HCT116 (cell line): ENCODE measurements around the gene WWOX. TPM values are rescaled to one million over a fixed set of nuclear protein-coding genes. Genes with fewer than 3 reads are reported as not detected.

Source experiments
- ATAC-seq: fragments of 200-7000 bp; cut with Tn5 transposase; 2 replicates; pipeline ENCODE4 v1.9.1; 2020; ENCODE audit warnings: mild to moderate bottlenecking, moderate library complexity
- BruUV-seq: library from RNA; stranded (reverse); fragments of 400-500 nt; replicated peaks from 2 replicates; lab custom pipeline; 2021; lab: Mats Ljungman, UMichigan
- CTCF ChIA-PET: fragments of 300-600 bp; sonication (Branson Sonifier 250); formaldehyde crosslinking; loops from one replicate; lab custom pipeline; 2021; ENCODE audit warnings: antibody characterized with exemption; lab: Charles Lee
- POLR2A ChIA-PET: fragments of 300-600, 350-600 bp; sonication (Branson Sonifier 250); formaldehyde crosslinking; loops from one replicate; lab custom pipeline; 2021; ENCODE audit warnings: antibody characterized with exemption; lab: Charles Lee
- RAD21 ChIA-PET, 2 experiments: fragments of 300-600 bp; sonication (Branson Sonifier 250); formaldehyde crosslinking; loops; one replicate each; lab custom pipeline; 2023; ENCODE audit warnings: low total read pairs in 2 of 2; ENCODE audit not compliant: uncharacterized antibody in 2 of 2, unreplicated experiment in 2 of 2, low non-redundant PET in 1 of 2; lab: Charles Lee
- DNase-seq: peaks from one replicate; pipeline ENCODE4 v3.0.0-alpha.2; 2010; ENCODE audit warnings: low read depth, low spot score
- H2AFZ ChIP-seq: fragments of 200-600 bp; shearing (Covaris generic), sonication (generic); 2 replicates; pipeline ENCODE4 v1.6.1; 2017; ENCODE audit warnings: low read depth, mixed run types, mixed read lengths, antibody characterized with exemption, low read length; ENCODE audit not compliant: poor library complexity, severe bottlenecking
- H3K27ac ChIP-seq: 2 replicates; pipeline ENCODE4 v1.5.1; 2012; ENCODE audit warnings: low read depth, low read length
- H3K27me3 ChIP-seq: fragments of 200-600 bp; sonication (generic); 2 replicates; pipeline ENCODE4 v1.6.1; 2016; ENCODE audit warnings: mixed run types, low read length, mixed read lengths; ENCODE audit not compliant: insufficient read depth
- H3K36me3 ChIP-seq, 2 experiments: fragments of 200-500 bp in 1 of 2; fragments of 200-600 bp in 1 of 2; sonication (Bioruptor generic) in 1 of 2; sonication (generic) in 1 of 2; 2 replicates each; pipeline versions ENCODE4 v1.5.1 to v1.6.1; 2014 to 2016; ENCODE audit warnings: low read length in 2 of 2, inconsistent platforms in 1 of 2, mixed read lengths in 1 of 2, mixed run types in 1 of 2; ENCODE audit not compliant: insufficient read depth in 2 of 2, control insufficient read depth in 1 of 2
- H3K4me1 ChIP-seq, 2 experiments: fragments of 200-600 bp in 1 of 2; sonication (generic) in 1 of 2; 2 replicates each; pipeline versions ENCODE4 v1.5.1 to v1.6.1; 2012 to 2017; ENCODE audit warnings: low read length in 2 of 2, inconsistent platforms in 1 of 2, mild to moderate bottlenecking in 1 of 2, mixed read lengths in 1 of 2, mixed run types in 1 of 2, moderate library complexity in 1 of 2; ENCODE audit not compliant: insufficient read depth in 2 of 2, control insufficient read depth in 1 of 2
- H3K4me2 ChIP-seq: fragments of 200-600 bp; sonication (generic); 2 replicates; pipeline ENCODE4 v1.6.1; 2017; ENCODE audit warnings: mixed run types, low read length, mixed read lengths
- H3K4me3 ChIP-seq, 2 experiments: fragments of 200-600 bp in 1 of 2; sonication (generic) in 1 of 2; replicated peaks in 1 of 2; 2 replicates each; pipeline ENCODE4 v1.5.1; 2011 to 2016; ENCODE audit warnings: low read length in 2 of 2, control low read depth in 1 of 2, low read depth in 1 of 2, mild to moderate bottlenecking in 1 of 2, mixed read lengths in 1 of 2, mixed run types in 1 of 2
- H3K79me2 ChIP-seq: fragments of 200-600 bp; sonication (generic); 2 replicates; pipeline ENCODE4 v1.6.1; 2017; ENCODE audit warnings: mild to moderate bottlenecking, mixed run types, low read length, moderate library complexity, mixed read lengths; ENCODE audit not compliant: insufficient read depth
- H3K9ac ChIP-seq: fragments of 200-600 bp; sonication (generic); 2 replicates; pipeline ENCODE4 v1.6.1; 2016; ENCODE audit warnings: low read length, mixed read lengths
- H3K9me2 ChIP-seq: fragments of 200-600 bp; sonication (generic), shearing (Covaris generic); 2 replicates; pipeline ENCODE4 v1.6.1; 2017; ENCODE audit warnings: mixed run types, mild to moderate bottlenecking, moderate library complexity; ENCODE audit not compliant: insufficient read depth
- H3K9me3 ChIP-seq, 2 experiments: fragments of 200-500 bp in 1 of 2; fragments of 200-600 bp in 1 of 2; sonication (Bioruptor generic) in 1 of 2; sonication (generic) in 1 of 2; 2 replicates each; pipeline ENCODE4 v1.6.1; 2014 to 2017; ENCODE audit warnings: low read length in 2 of 2, mixed read lengths in 2 of 2, inconsistent platforms in 1 of 2, low read depth in 1 of 2, mild to moderate bottlenecking in 1 of 2, mixed run types in 1 of 2, moderate library complexity in 1 of 2; ENCODE audit not compliant: control insufficient read depth in 1 of 2, insufficient read depth in 1 of 2
- H4K20me1 ChIP-seq: fragments of 200-600 bp; sonication (generic), shearing (Covaris generic); 2 replicates; pipeline ENCODE4 v1.6.1; 2017; ENCODE audit warnings: mixed run types, mild to moderate bottlenecking, moderate library complexity; ENCODE audit not compliant: insufficient read depth
- CEBPB ChIP-seq: IDR thresholded peaks from 2 replicates; pipeline ENCODE4 v1.6.1; 2012; ENCODE audit warnings: low read depth
- ELF1 ChIP-seq: IDR thresholded peaks from 2 replicates; pipeline ENCODE4 v1.6.1; 2012; ENCODE audit warnings: low read depth, borderline replicate concordance
- EZH2 ChIP-seq: fragments of 200-600 bp; sonication (generic); IDR thresholded peaks from 2 replicates; pipeline ENCODE4 v1.6.1; 2017; ENCODE audit warnings: antibody characterized with exemption, mixed run types
- EZH2phosphoT487 ChIP-seq: fragments of 200-600 bp; IDR thresholded peaks from 2 replicates; pipeline ENCODE4 v1.6.1; 2018; ENCODE audit warnings: antibody characterized with exemption, borderline replicate concordance
- FOSL1 ChIP-seq: IDR thresholded peaks from 2 replicates; pipeline ENCODE4 v1.6.1; 2012; ENCODE audit warnings: low read depth
- POLR2A ChIP-seq: IDR thresholded peaks from 2 replicates; pipeline ENCODE4 v1.7.0; 2011; ENCODE audit warnings: borderline replicate concordance; ENCODE audit not compliant: insufficient read depth, insufficient read length; ENCODE audit errors: extremely low read depth
- POLR2AphosphoS5 ChIP-seq: IDR thresholded peaks from 2 replicates; pipeline ENCODE4 v1.6.1; 2011; ENCODE audit warnings: mild to moderate bottlenecking, low read depth, low read length, moderate library complexity
- SIN3A ChIP-seq: IDR thresholded peaks from 2 replicates; pipeline ENCODE4 v1.6.1; 2012; ENCODE audit warnings: low read depth
- SP1 ChIP-seq: IDR thresholded peaks from 2 replicates; pipeline ENCODE4 v1.6.1; 2012; ENCODE audit warnings: low read depth
- TCF7L2 ChIP-seq: IDR thresholded peaks from 2 replicates; pipeline ENCODE4 v1.7.0; 2011; ENCODE audit warnings: borderline replicate concordance, inconsistent platforms; ENCODE audit not compliant: insufficient read depth, insufficient read length; ENCODE audit errors: extremely low read depth
- ZFX ChIP-seq: fragments of 450-650 bp; IDR thresholded peaks from 2 replicates; pipeline ENCODE4 v1.6.1; 2017
- ZNF274 ChIP-seq: fragments of 200-500 bp; sonication (Bioruptor generic); IDR thresholded peaks from 2 replicates; pipeline ENCODE4 v1.6.1; 2014; ENCODE audit warnings: mild to moderate bottlenecking, low read depth, low read length, inconsistent platforms
- intact Hi-C: fragments of 100-400 bp; cut with micrococcal nuclease; formaldehyde crosslinking; loops from 2 replicates; pipeline ENCODE4 v1.10.0; 2022
- total RNA-seq: library from RNA; stranded (reverse); gene quantifications from one replicate; pipeline ENCODE4 v1.2.1, GENCODE V29; 2021; ENCODE audit not compliant: unreplicated experiment
- TF ChIP-seq, protein P1 (sequence below): IDR thresholded peaks from 2 replicates; pipeline ENCODE4 v1.6.1; 2011; ENCODE audit warnings: mild to moderate bottlenecking, low read length, moderate library complexity; ENCODE audit not compliant: insufficient replicate concordance; ENCODE audit errors: extremely low read depth
- TF ChIP-seq, protein P2 (sequence below), 3 experiments: fragments of 200-600 bp in 1 of 3; sonication (generic) in 1 of 3; IDR thresholded peaks in 2 of 3; conservative IDR thresholded peaks in 1 of 3; 2 replicates each; pipeline ENCODE4 v1.5.1; 2012 to 2017; ENCODE audit warnings: low read depth in 2 of 3, low read length in 2 of 3, antibody characterized with exemption in 1 of 3, borderline replicate concordance in 1 of 3, control low read depth in 1 of 3, mild to moderate bottlenecking in 1 of 3, mixed read lengths in 1 of 3, mixed run types in 1 of 3, moderate library complexity in 1 of 3; ENCODE audit not compliant: insufficient read depth in 1 of 3
- TF ChIP-seq, protein P3 (sequence below): IDR thresholded peaks from 2 replicates; pipeline ENCODE4 v1.6.1; 2012
- TF ChIP-seq, protein P4 (sequence below): IDR thresholded peaks from 2 replicates; pipeline ENCODE4 v1.6.1; 2012; ENCODE audit warnings: low read depth

WWOX gene
- total RNA-seq, 1 experiment from 2014 or later: 13.7 TPM

DNA sequence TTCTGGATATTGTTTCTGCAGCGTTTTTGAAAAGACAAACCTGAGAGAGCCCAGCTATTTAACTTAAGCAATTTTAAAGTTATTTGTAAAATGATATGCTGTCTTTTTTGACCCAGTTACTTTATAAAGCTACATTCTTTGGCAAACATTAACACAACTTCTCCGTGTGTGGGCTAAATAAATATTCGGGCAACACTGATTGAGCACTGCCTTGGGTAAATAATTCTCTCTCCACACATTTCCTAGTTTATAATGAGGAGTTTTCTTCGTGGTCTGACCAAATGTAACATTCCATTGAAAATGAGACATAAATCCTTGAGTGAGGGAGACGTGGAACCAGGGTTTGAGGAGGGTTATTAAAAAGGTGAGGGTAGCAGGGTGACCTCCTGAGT, 142.8 kb downstream of the WWOX start:
- DNase-seq: no peak
- no peaks in the 10 kb centered on the region for H3K36me3 ChIP-seq
- TF ChIP-seq, protein P1, sequence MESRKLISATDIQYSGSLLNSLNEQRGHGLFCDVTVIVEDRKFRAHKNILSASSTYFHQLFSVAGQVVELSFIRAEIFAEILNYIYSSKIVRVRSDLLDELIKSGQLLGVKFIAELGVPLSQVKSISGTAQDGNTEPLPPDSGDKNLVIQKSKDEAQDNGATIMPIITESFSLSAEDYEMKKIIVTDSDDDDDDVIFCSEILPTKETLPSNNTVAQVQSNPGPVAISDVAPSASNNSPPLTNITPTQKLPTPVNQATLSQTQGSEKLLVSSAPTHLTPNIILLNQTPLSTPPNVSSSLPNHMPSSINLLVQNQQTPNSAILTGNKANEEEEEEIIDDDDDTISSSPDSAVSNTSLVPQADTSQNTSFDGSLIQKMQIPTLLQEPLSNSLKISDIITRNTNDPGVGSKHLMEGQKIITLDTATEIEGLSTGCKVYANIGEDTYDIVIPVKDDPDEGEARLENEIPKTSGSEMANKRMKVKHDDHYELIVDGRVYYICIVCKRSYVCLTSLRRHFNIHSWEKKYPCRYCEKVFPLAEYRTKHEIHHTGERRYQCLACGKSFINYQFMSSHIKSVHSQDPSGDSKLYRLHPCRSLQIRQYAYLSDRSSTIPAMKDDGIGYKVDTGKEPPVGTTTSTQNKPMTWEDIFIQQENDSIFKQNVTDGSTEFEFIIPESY: no peak
- TF ChIP-seq POLR2AphosphoS5 (no peak), FOSL1 (no peak), EZH2 (no peak), ELF1 (no peak), EZH2phosphoT487 (no peak), POLR2A (no peak), SIN3A (no peak), SP1 (no peak), ZNF274 (no peak), CEBPB (no peak), TCF7L2 (no peak), ZFX (no peak)
- TF ChIP-seq, protein P2, sequence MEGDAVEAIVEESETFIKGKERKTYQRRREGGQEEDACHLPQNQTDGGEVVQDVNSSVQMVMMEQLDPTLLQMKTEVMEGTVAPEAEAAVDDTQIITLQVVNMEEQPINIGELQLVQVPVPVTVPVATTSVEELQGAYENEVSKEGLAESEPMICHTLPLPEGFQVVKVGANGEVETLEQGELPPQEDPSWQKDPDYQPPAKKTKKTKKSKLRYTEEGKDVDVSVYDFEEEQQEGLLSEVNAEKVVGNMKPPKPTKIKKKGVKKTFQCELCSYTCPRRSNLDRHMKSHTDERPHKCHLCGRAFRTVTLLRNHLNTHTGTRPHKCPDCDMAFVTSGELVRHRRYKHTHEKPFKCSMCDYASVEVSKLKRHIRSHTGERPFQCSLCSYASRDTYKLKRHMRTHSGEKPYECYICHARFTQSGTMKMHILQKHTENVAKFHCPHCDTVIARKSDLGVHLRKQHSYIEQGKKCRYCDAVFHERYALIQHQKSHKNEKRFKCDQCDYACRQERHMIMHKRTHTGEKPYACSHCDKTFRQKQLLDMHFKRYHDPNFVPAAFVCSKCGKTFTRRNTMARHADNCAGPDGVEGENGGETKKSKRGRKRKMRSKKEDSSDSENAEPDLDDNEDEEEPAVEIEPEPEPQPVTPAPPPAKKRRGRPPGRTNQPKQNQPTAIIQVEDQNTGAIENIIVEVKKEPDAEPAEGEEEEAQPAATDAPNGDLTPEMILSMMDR (IDR thresholded peaks at IDR 0.05 in 2 of 3, conservative IDR thresholded peaks at IDR 0.05 in 1 of 3; ENCODE audit: borderline replicate concordance in 1 of 3, insufficient read depth in 1 of 3, low read depth in 2 of 3, low read length in 2 of 3): no peak
- TF ChIP-seq, protein P3, sequence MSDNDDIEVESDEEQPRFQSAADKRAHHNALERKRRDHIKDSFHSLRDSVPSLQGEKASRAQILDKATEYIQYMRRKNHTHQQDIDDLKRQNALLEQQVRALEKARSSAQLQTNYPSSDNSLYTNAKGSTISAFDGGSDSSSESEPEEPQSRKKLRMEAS: no peak
- TF ChIP-seq, protein P4, sequence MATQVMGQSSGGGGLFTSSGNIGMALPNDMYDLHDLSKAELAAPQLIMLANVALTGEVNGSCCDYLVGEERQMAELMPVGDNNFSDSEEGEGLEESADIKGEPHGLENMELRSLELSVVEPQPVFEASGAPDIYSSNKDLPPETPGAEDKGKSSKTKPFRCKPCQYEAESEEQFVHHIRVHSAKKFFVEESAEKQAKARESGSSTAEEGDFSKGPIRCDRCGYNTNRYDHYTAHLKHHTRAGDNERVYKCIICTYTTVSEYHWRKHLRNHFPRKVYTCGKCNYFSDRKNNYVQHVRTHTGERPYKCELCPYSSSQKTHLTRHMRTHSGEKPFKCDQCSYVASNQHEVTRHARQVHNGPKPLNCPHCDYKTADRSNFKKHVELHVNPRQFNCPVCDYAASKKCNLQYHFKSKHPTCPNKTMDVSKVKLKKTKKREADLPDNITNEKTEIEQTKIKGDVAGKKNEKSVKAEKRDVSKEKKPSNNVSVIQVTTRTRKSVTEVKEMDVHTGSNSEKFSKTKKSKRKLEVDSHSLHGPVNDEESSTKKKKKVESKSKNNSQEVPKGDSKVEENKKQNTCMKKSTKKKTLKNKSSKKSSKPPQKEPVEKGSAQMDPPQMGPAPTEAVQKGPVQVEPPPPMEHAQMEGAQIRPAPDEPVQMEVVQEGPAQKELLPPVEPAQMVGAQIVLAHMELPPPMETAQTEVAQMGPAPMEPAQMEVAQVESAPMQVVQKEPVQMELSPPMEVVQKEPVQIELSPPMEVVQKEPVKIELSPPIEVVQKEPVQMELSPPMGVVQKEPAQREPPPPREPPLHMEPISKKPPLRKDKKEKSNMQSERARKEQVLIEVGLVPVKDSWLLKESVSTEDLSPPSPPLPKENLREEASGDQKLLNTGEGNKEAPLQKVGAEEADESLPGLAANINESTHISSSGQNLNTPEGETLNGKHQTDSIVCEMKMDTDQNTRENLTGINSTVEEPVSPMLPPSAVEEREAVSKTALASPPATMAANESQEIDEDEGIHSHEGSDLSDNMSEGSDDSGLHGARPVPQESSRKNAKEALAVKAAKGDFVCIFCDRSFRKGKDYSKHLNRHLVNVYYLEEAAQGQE: no peak
- ChIA-PET CTCF (no interaction called here), RAD21 (no interaction called here), POLR2A (no interaction called here)
- no peaks in the 10 kb centered on the region for H3K27me3 ChIP-seq
- ATAC-seq: no peak
- H3K9me3 ChIP-seq: no peaks in the 10 kb centered on the region
- H3K9ac ChIP-seq: no peak overlapping the region
- H2AFZ ChIP-seq: no peak overlapping the region
- H3K9me2 ChIP-seq: no peaks in the 10 kb centered on the region
- H3K4me2 ChIP-seq: no peak overlapping the region
- H3K79me2 ChIP-seq: no peaks in the 10 kb centered on the region
- H3K4me1 ChIP-seq: no peaks in the 10 kb centered on the region
- H4K20me1 ChIP-seq: no peaks in the 10 kb centered on the region
- BruUV-seq: no TSS peak
- no peak overlapping the region for H3K4me3 ChIP-seq
- no peak overlapping the region for H3K27ac ChIP-seq
- intact Hi-C loops: no loop called here
